Ramos (cell line): ENCODE measurements around the gene GLE1.
"Not testable (repeated sequence)": the region's sequence is repeated elsewhere in the genome, so short reads cannot be mapped to it uniquely, and the experiment has no call there.

Experiments
- in situ Hi-C: fragments of 300-500 bp; cut with MboI; formaldehyde crosslinking; loops from one replicate; pipeline ENCODE4 v1.14.3; 2022; ENCODE audit warnings: low sequenced_read_pairs; ENCODE audit not compliant: unreplicated experiment

Gene GLE1

DNA sequence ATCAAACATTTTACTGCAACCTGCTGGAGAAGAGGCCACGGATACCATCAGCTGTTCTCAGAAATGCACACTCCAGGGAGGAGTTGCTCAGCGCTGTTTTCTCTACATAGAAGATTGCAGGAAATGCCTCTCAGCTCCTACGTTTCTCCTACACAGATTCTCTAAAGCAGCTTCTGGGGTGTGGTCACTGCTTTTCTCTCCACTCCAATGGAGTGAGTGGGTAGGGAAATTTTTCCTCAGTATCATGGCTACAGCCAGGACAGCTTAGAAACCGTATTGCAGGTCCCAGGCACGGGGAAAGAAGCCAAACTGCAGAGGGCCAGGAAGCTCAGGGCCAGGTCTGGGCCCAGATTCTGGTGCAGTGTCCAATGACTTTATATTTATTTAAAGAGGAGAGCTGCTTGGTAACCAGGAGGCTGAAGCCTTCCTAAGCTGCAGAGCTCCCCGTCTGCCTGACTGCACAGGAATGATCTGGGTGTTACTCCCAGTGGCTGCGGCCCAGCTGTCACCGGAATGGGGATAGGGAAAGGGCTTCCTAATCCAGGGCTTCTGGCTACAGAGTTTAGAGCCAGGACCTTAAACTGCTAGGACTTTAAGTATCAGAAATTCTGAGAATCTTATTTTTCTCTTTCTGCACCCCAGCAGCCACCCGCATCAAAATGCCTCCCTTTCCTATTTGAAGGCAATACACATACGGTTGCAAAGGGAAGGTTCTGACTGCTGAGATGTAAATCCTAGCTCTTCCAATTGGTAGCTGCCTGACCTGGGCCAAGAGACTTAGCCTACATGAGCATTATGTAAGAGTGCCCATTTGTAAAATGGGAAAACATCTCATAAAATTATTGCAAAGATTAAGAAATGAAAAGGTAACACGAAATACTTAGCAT, 46.5 kb downstream of the GLE1 start:
- in situ Hi-C loops: no loop called here

GRCh38 chr9:128551657-128552152, 47.2 kb downstream of the GLE1 start:
- in situ Hi-C loops: no loop called here

- in situ Hi-C loops: no loop called here
Measured at GRCh38 chr9:128552153-128552743, 47.7 kb downstream of the GLE1 start, which contains the start of gene SPTAN1. SPTAN1 (plus strand) TSS chr9:128552587; CDS start chr9:128566741, 14,154 bp downstream.

DNA sequence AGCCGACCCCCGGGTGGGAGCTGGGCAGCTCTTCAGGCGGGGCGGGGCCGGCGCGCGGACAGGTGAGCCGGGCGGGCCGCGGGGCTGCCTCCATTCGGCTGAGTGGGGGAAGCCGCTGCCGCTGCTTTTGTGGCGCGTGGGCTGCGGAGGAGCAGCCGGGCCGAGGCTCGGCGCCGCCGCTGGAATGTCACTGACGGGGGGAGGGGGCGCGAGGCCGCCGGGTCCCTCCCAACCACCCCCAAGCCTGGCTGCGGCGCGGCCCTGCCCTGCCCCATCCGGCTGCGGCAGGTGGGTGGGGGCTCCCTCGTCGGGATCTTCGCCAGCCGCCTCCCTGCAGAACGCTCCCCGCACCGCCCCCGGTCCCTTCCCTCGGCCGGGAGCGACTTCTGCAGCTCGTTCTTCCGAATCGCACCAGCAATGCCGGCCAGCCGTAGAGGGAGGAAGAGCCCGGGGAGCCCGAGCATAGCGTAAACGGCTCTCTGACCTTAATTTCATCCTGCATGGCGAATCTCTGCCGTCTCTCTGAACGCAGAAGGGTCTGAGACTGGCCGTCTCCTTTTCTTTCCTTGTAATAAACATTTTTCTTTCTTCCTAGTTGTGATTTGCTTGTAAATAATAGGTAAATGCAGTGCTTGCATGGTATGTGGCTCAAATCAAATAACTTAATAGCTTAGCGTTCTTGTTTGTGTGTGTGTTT, 48.4 kb downstream of the GLE1 start:
- in situ Hi-C loops: no loop called here

DNA sequence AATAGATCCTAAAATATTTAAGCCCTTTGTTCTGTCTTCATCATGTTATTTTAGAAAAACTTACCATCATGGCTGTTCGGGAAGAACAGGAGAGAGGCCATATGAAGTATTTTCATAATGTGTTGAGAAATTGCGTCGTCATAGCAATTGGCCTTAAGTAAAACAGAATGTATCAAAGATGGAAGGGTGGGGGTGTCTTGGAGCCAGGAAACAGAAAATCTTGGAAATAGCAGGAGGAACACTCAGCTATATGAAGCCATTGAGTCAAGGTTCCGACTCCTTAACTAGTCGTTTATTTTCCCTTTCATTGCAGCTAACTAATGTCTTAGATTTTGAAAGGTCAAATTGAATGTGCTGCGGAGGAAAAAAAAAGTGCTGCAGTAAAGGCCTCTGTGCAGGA, 49.2 kb downstream of the GLE1 start:
- in situ Hi-C loops: no loop called here

DNA sequence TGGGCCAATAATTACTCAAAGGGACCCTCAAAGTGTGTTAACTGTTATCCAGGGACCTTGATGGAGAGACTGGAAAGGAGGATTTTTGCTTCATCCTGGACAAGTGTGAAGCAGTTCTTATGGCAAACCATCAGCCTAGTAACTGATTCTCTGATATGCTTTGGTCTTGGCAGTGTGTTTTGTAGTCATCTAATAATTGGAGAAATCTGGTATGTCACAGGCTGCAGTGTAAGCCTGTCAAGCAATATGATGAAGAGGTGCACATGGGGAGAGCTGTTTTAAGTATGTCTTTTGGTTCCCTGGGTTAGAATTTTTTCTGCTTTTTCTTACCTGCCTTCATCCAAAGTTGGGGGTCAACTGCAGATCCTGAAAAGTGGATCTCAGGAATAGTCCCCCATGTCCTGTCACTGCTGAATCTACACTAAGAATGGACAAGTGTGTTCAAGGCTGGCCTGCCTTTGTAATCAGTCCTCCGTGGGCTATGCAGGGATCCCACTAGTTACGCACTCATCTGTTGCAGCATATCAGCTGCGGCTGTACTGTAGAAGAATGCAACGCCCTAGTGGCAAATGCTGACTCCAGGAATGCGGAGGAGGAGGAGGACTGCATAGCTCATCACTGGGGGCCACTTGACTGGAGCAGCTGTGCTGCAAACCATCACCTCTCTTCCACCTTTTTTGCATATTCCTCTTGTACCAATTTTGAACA, 49.8 kb downstream of the GLE1 start:
- in situ Hi-C loops: no loop called here

GRCh38 chr9:128555180-128555721, 50.7 kb downstream of the GLE1 start:
- in situ Hi-C loops: no loop called here

DNA sequence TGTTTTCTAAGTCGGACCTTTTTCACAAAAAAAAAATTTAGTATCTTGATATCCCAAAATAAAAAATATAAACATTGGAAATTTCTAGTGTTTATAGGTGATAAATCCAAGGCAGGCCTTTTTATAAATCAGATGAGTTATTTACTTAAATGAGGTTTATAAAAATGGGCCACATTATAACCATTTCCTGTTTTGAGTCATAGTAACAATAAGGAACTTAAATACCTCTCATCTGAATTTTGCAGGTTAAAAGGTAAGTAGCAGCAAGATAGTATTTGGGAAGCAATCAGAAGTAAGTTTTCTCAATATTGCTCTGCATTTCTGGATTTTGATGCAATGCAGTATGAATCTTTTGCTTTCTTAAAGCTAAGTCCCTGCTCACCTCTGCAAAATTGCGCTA, 51.8 kb downstream of the GLE1 start:
- in situ Hi-C loops: no loop called here

DNA sequence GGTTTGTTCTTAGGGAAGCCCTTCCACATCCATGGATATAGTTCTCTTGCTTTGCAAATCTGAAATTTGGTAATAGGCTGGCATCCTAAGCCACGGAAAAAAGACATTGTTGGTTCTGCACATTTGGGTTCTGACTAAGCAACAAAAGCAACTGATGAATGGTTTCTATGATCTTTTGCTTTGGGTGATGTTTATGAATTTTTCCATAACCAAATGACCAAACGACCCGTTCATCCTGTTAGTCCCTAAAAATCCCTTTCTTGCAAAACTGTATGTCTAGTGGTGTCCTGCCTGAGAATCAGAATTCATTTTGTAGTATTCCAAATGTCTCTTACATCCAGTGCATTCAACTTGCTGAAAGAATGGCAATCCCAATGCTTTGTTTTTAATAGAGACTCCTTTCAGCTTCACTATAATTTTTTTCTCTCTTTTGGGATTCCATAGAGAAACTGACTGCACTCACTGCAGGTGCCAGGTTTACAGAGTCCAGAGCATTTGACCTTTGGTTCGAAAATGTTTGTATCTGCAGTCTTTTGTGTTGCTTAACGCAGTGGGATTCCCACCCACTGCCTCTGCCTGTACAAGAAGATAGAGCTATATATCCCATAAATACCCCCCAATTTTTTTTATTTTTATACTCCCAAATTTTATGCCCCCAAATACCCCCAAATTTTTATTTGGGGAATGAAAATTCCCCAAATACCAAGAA, 52.6 kb downstream of the GLE1 start:
- in situ Hi-C loops: no loop called here

DNA sequence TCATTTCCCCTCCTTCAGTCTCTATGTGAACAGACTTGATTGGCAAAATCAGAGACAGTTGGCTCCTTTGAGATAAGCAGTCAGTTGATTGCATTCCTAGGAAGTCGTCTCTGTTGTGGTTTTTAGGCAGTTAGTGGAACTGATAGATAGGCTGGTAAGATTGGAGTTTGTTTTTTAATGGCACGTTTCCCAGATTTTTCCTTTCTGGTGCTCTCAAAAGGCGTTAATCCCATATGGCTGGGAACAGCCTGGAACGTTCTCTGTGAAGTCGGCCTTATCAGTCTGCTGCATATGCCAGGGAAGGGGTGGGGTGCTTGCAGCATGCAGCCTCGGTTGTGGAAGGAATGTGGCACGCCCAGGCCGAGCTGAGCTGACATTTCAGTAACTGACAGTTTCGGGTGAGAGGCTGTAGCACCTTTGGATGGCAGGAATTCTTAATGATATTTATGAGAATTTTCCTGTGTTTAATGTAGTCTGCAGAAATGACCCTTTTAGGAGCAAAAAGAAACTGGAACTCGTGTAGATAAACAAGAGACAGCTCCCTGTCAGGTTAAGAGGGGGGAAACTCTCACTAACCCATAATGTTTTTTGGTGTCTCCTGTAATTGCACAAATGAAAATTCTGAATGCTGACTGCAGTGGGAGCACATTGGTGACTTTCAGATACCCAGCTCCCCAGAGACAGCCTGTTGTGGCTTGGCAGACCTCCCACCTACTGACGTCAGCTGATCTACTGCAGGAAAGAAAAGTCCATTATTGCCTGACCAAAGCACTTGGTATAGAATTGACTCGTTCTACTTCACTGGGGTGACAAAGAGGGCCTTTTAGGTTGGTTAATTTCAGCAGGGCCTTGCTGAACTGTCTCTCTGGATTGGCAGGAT, 54.2 kb downstream of the GLE1 start:
- in situ Hi-C loops: no loop called here

- in situ Hi-C loops: no loop called here
Measured at GRCh38 chr9:128565578-128565977, 61.1 kb downstream of the GLE1 start.

DNA sequence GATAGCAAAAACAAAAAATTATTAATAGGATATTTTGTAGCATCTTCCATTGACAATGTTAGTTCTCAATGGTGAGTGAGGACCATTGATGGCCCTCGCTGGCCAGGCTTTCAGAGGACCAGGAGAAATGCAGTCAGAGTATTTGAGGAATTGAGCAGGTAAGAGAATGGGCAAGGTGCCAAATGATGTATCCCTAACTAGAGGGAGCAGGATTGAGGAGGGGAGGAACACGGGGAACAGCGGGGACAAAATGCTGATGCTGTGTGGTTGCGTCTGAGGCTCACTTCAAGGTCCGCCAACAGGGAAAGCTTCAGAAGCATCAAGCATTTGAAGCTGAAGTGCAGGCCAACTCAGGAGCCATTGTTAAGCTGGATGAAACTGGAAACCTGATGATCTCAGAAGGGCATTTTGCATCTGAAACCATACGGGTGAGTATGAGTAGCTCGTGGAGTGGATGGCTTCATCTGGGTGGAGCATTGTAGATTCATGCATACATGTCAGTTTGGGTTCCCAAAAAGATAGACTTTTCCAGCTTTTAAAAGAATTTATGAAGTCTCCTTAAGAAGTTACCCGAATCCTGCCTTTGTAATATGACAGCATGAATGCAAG, 64.1 kb downstream of the GLE1 start:
- in situ Hi-C loops: no loop called here

DNA sequence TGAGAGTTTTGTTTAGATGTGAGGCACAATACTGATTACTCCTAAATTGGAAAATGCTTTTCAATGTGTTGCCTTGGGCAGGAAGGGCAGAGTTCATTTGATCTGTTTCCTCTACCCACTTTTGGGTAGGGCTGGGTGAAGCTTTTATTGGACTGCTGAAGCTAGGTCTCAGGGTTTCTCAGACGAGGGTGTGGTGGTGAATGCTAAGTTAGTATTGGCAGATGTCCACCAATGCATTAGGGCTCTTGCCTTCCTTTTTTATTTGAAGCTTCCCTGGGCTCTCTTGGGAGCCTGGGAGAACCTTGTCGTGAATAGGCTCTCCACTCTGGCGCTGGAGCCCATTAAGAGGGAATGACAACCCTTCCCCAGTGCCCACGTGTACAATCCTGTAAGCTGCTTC, 71.0 kb downstream of the GLE1 start:
- in situ Hi-C loops: no loop called here

DNA sequence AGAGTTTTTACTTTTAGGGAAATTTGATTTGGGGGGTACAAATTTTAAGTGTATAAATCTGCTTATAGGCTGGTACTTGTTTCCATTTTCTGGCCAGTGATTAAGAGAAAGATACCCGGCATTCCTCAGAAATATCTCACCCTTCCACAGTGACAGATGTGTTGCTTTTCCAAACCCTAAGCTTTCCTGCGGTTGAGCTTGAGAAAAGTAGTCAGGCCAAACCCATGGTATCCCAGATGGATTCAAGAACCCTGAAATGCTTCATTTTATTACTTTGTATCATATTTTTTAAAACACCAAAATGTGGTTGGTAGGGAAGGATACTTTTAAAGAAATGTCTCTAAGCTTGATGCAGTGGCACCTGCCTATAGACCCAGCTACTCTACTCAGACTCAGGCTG, 71.4 kb downstream of the GLE1 start:
- in situ Hi-C loops: no loop called here

GRCh38 chr9:128577206-128577605, 72.7 kb downstream of the GLE1 start:
- in situ Hi-C loops: no loop called here

DNA sequence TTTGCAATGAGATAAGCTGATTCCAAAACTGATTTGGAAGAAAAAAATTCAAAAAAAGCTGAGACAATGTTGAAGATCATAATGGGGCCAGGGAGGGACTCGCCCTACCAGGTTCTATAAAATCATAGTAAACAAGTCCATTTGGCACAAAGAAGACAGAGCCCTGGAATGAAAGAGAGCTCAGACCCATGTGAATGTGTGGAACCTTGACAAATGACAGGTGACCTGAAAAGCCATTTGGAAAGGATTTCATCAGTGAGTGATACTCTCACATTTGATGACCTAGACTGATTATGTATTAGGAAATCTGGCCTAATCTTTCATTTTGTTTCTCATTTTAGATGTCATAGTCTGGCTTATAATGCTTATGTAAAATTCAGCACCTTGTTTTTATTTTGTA, 74.7 kb downstream of the GLE1 start:
- in situ Hi-C loops: no loop called here

GRCh38 chr9:128580731-128581130, 76.2 kb downstream of the GLE1 start:
- in situ Hi-C loops: no loop called here

- in situ Hi-C loops: not testable (repeated sequence)
Measured at GRCh38 chr9:128585155-128585554, 80.6 kb downstream of the GLE1 start.
